CD4-positive, alpha-beta T cell treated with Interleukin-17A for 4 hours (primary cell): Measurements from ENCODE around the gene ELF1.
"Not testable (repeated sequence)": the region's sequence is repeated elsewhere in the genome, so short reads cannot be mapped to it uniquely, and the experiment has no call there.

Experiments used
- DNase-seq: peaks from one replicate; pipeline ENCODE4 v3.0.0-alpha.2; 2020; ENCODE audit warnings: mixed read lengths

Gene ELF1

DNA sequence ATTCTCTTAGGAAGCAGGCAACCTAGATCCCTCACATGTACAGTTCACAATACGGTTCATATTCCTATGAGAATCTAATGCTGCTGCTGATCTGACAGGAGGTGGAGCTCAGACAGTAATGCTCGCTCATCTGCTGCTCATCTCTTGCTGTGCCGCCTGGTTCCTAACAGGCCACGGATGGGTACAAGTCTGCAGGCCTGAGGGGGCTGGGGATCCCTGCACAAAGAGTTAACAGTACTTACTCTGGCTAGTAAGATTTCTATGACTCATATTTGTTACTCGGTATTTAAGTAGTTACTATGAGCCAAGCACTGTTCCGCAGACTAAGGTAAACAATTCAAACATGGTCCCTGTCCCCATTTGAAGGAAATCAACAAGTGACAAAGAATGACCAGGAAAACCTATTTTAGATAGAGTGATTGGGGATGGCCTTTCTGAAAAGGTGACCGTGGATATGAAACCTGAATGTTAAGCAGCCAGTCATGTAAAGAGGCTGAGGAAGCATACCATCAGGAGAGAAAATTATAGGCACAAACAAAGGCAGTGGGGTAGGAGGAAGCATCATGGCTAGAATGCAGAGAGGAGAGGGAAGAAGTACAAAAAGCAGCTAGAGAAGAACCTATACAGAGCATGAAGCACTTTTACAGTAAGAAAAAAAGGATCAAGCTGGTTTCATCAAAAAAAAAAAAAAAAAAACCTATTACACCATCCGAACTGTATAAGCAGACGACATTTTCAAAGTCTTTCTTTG, 21.6 kb upstream of the ELF1 start:
- DNase-seq, result no peak

DNA sequence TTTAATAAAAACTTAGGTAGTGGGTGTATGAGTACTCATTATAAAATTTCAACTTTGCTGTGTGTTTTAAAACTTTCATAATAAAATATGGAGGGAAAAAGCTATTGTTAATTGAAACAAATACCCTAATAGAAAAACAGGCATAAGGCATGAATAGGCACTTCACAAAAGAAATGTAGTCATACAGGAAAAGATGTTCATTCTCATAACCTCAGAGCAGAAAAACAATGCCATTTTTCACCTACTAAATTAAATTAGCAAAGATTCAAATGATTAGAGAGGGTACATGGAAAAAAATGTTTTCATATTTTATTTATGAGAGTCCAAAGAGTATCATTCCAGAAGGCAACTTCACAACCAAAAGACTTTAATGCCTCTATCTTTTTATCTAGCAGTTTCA, 20.6 kb upstream of the ELF1 start:
- no peak for DNase-seq

DNA sequence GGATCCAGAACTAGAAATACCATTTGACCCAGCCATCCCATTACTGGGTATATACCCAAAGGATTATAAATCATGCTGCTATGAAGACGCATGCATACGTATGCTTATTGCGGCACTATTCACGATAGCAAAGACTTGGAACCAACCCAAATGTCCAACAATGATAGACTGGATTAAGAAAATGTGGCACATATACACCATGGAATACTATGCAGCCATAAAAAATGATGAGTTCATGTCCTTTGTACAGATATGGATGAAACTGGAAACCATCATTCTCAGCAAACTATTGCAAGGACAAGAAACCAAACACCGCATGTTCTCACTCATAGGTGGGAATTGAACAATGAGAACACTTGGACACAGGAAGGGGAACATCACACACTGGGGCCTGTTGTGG, 17.4 kb upstream of the ELF1 start:
- not testable (repeated sequence) for DNase-seq

DNA sequence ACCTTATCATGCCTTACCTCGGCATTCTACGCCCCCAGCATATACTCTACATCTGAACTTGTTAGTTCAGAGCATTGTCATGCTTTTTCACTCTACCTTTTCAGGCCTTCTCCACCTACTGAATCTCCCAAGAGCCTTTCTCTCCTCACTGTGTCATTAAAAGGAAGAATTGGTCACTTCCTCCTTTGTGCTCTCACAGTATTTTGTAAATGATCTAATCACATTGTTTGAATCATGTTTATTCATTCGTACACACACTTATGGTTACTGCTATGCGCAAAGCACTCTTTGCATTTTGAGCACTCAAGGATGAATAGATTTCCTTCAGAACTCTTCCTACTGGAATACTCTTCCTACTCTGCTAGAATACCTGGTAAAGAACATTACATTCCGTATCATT, 15.8 kb upstream of the ELF1 start:
- DNase-seq, result no peak

- DNase-seq, result no peak
These were observed 15.3 kb upstream of the ELF1 start for GRCh38 chr13:41034382-41034781.

DNA sequence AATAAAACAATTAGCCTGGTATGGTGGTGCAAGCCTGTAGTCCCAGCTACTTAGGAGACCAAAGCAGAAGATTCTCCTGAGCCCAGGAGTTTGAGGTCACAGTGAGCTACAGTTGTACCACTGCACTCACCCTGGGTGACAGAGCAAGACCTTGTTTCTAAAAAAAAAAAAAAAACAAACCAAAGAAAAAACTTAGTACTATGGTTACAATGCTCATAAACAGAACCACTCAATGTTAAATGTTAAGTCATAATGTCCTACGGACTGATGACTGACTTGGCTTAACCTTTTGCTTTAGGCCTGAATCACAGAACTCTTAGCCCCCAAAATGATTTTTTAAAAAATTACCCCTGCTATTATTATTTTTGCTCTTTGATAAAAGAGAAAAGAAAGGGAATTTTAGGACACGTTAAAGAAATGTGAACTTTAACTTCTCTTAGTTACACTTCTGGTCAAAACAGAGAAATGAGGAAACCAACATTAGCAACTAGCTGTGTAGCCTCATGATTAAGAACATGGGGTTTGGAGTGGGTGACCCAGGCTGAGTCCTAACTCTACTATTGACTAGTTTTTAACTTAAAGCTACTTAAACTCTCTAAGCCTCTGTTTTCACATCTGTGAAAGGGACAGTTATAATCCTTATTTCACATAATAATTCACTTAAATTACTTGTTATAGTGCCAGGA, 13.7 kb upstream of the ELF1 start:
- no peak for DNase-seq

DNA sequence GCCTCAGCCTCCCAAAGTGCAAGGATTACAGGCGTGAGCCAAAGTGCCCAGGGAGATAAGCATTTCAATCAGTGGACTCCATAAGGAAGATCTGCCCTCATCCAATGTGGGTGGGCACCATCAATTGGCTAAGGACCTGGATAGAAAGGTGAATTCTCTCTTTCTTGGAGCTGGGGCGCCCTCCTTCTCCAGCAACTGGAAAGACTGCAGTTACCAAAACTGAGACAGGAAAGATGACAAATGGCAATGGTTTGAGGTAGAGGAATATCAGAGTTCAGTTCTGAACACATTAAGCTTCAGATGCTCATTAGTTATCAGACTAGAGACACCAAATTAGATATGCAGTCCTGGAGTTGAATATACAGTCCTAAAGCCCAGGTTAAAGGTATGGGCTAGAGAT, 10.5 kb upstream of the ELF1 start:
- peak; percentile 44 for DNase-seq

DNA sequence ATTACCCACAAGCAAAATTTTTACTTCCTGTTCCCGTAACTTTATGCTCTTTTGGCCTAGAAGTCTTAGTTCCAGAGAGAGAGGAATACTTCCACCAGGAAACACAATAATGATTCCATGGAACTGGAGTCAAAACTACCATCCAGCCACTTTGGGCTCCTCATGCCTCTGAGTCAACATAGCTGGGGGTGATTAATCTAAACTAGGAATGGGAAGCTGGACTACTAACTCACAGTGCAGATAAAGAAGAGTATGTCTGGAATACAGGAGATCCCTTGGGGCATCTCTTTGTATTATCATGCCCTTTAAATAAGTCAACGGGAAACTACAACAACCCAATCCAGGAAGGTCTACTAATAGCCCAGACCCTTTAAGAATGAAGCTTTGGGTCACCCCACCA, 8.9 kb upstream of the ELF1 start:
- DNase-seq, result no peak

- DNase-seq, result no peak
These were observed 7.7 kb upstream of the ELF1 start for GRCh38 chr13:41026788-41027187.

GRCh38 chr13:41025518-41025917, 6.4 kb upstream of the ELF1 start:
- no peak for DNase-seq

DNA sequence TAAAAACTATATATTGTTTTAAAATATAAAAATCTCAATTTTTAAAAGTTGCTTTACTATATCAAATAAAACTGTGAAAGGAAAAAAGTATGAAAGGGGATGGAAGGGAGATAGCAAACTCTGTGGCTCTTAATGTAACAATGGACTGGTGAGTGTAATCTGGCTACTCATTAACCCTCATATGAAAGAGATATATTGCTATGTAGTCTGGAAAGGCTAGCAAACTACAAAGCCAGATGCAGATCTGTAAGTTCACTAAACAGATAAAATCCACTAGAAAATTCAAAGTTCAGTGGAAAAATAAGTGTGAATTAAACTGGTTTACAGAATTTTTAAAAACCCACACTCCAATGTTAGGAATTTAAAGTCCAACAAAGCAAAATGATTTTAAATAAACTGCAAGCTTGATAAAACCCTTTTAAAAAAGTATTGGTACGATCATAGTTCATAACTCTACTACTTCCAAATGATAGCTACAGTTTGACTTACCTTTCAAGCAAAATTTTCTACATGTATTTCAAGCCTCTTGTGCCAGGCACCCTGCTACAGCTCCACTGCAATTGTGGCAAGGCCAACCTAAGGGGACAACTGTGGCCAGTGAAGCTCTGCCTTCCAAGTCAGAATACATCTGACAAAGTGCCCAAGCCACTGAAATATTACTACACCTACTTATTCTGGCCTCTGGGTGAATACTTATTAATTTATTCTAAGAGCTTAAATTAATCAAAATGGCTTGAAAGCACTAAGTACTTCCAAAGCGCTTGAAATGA, 647 bp upstream of the ELF1 start:
- no peak for DNase-seq

DNA sequence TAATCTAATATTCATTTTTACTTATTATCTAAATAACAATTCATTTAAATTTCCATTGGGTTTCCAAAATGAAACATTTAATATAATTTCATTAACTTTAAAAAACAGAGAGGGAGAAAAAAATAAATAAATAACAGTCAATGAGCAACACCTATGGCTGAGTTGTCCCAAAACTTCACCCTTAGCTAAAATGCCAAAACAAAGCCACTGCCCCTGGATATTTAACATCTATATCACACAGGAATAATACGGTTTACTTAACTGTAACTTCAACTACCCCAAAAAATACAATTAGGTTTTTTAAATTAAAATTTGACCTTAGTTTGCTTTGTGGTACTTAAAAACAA, 541 bp downstream of the ELF1 start:
- DNase-seq, result no peak

- no peak for DNase-seq
These were observed 1.1 kb downstream of the ELF1 start for GRCh38 chr13:41017817-41018601.

DNA sequence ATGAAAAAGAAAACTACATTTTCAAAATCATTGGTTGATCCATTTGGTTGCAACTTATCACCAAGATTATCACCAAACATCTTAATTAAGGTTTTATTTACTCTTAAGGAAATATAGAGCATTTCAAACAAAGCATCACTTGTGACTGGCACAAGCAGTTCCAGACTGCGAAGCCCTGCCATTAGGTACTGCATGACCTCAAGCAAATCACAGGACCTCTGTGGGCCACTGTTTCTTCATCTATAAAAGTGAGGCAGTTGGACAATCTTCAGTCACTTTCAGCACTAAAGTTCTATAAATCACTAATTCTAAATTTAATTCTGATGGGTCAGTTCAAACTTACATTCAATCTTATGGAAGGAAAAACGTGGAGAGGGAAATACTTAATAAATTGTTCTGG, 2.0 kb downstream of the ELF1 start:
- peak; percentile 39 for DNase-seq

DNA sequence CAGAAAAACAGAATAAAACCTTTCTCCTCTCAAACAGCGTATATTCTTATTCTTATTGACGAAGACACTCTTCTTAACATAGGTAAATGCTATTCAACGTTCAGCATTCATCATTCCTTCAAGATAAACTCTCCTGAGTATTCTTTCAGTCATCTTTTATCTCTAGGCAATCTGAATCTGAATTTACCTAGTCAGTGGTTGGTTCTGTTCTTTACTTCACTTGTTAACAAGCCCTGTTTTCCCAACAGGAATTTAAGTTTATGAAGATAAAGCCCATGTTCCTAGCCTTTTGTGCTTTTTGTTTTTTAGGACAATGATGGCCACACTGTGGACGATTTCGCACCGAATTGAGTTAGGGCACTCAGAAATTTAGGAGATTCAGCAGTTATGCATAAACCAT, 3.2 kb downstream of the ELF1 start:
- no peak for DNase-seq

DNA sequence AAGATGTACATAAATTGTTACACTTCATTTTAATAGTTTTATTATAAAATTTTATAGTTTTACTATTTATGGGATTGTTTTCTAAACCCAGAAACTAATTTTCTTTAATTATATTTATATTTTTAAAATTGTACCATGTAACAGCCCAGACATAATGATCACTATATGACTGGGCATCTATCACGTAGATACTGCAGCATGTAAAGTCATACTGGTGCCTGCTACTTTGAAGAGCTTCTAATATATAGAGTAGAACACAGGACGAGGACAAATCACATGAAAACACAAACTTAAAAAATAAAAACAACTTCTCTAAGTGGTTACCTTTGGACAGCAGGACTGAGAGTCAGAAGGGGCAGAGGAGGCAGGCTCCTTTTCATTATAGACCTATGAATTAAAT, 5.3 kb downstream of the ELF1 start:
- no peak for DNase-seq

DNA sequence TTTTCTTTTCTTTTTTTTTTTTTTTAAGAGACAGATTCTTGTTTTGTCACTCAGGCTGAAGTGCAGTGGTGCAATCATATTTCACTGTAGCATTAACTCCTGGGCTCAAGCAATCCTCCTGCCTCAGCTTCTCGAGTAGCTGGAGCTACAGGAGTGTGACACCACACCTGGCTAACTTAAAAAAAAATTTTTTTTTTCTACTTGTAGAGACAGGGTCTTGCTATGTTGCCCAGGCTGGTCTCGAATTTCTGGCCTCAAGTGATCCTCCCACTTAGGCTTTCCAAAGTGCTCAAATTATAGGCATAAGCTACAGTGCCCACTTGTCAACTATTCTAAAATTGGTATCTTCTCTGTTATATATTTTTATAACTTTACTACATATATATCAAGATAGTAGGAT, 6.6 kb downstream of the ELF1 start:
- DNase-seq, result no peak

- no peak for DNase-seq
These were observed 7.6 kb downstream of the ELF1 start for GRCh38 chr13:41011382-41011956.

- no peak for DNase-seq
These were observed 10.7 kb downstream of the ELF1 start for GRCh38 chr13:41008349-41008980.

GRCh38 chr13:41007744-41008128, 11.4 kb downstream of the ELF1 start:
- no peak for DNase-seq

DNA sequence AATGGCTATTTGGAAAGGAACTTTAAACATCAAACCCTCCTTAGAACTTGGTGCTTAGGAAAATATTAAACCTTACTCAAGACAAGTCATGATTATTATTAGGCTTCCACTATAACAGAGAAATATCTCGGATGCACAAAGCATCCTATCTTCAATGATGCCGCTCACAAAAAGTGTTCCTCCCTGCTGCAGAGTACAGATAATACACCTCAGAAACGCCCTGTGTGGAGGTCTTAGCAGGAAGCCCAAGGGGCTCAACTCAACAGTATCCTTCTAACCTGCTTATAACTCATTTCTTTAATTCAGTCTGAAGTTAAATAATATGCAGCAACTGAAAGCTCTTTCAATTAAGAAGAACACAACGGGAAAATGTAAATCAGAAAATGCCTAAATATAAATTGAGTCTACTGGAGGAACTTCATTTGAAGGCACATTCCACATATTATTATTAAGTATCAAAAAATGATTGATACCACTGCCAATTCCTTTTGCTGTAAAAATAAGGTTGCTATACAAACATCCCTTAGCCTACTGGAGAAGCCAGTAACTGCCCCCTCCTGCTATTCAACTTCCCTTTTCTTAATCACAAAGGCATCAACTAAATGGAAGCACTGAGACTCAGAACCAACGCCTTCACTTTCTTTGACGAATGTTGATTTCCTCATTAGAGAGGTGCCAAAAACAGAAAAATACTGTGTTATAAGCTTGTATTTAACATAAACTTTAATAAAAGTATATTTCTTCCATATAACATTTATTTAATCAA, 12.0 kb downstream of the ELF1 start:
- DNase-seq, result no peak

DNA sequence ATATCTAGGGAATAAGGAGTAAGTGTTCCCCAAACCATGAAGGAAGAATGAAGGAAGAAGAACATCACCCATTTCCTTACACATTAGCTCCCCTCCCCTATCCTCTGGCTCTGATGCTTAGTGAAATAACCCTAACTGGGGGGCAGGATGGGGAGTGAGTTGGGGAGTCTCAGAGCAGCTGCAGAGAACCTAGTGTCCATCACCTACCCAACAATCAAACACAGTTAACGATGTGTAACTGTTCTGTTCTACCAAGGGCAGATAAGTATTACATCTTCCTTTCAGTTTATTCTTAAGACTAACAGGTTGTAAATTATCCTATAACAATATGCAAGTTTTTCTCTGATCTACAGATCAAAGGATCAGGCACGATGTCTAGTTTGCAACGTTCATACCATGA, 12.8 kb downstream of the ELF1 start:
- no peak for DNase-seq
